GM12878 (cell line): ENCODE results near the gene APOA4. TPM values are rescaled to one million over a fixed set of nuclear protein-coding genes. Genes with fewer than 3 reads are reported as not detected.

Experiments
- BCL11A ChIP-seq: IDR thresholded peaks from 2 replicates; pipeline ENCODE4 v1.6.1; 2011; ENCODE audit warnings: low read depth, low read length
- FOS ChIP-seq: IDR thresholded peaks from 3 replicates; pipeline ENCODE4 v1.6.1; 2011; ENCODE audit warnings: borderline replicate concordance; ENCODE audit not compliant: insufficient read length; ENCODE audit errors: extremely low read depth
- HCFC1 ChIP-seq: fragments of 150-350 bp; IDR thresholded peaks from 2 replicates; pipeline ENCODE4 v1.6.1; 2014; ENCODE audit warnings: low read length
- HDAC2 ChIP-seq: fragments of 200-600 bp; sonication (generic); IDR thresholded peaks from 2 replicates; pipeline ENCODE4 v1.6.1; 2017
- JUNB ChIP-seq: IDR thresholded peaks from 2 replicates; pipeline ENCODE4 v1.6.1; 2016; ENCODE audit warnings: antibody characterized with exemption, mild to moderate bottlenecking
- KAT2A ChIP-seq: conservative IDR thresholded peaks from 2 replicates; pipeline ENCODE4 v1.6.1; 2011; ENCODE audit warnings: low read depth, low read length; ENCODE audit not compliant: control insufficient read depth
- MEF2A ChIP-seq: IDR thresholded peaks from 2 replicates; pipeline ENCODE4 v1.6.1; 2011; ENCODE audit warnings: low read depth, mild to moderate bottlenecking, low read length, moderate library complexity; ENCODE audit not compliant: insufficient read depth
- RB1 ChIP-seq: fragments of 450-650 bp; formaldehyde crosslinking; IDR thresholded peaks from 2 replicates; pipeline ENCODE4 v1.6.1; 2017; ENCODE audit warnings: mild to moderate bottlenecking, borderline replicate concordance
- RBBP5 ChIP-seq: fragments of 200-600 bp; sonication (generic); conservative IDR thresholded peaks from 2 replicates; pipeline ENCODE4 v1.6.1; 2016
- SMC3 ChIP-seq: IDR thresholded peaks from 2 replicates; pipeline ENCODE4 v1.6.1; 2011; ENCODE audit warnings: low read length, improper control_type of control experiment, borderline replicate concordance
- SREBF2 ChIP-seq: IDR thresholded peaks from 2 replicates; pipeline ENCODE4 v1.6.1; 2012; ENCODE audit warnings: mild to moderate bottlenecking, low read length
- SRF ChIP-seq, 2 experiments: IDR thresholded peaks; 2 replicates each; pipeline ENCODE4 v1.6.1; 2011; ENCODE audit warnings: low read depth in 2 of 2, low read length in 2 of 2, mild to moderate bottlenecking in 1 of 2, moderate library complexity in 1 of 2
- TARDBP ChIP-seq: IDR thresholded peaks from 2 replicates; pipeline ENCODE4 v1.6.1; 2016; ENCODE audit warnings: borderline replicate concordance
- TBL1XR1 ChIP-seq: IDR thresholded peaks from 2 replicates; pipeline ENCODE4 v1.6.1; 2012; ENCODE audit warnings: low read depth, low read length, improper control_type of control experiment
- polyA plus RNA-seq, 11 experiments: library from polyadenylated mRNA; depleted of rRNA in 4 of 11; unstranded in 6 of 11; stranded (reverse) in 5 of 11; fragments of >200 nt; fragmentation: Nextera tagmentation in 4 of 11; fragmentation: Illumina TruSeq in 1 of 11; extraction: Ambion mirVana in 4 of 11; extraction: Trizol in 1 of 11; gene quantifications; 1 replicate in 1 of 11; 2 replicates in 10 of 11; pipeline versions ENCODE4 v1.2.1 to v1.2.3, GENCODE V29; 2011 to 2016; ENCODE audit warnings: inconsistent platforms in 2 of 11, missing spikeins in 2 of 11, low read depth in 1 of 11
- total RNA-seq, 4 experiments: library from RNA; depleted of rRNA in 3 of 4; stranded (reverse); fragments of >200 nt in 3 of 4; fragmentation: Illumina TruSeq in 1 of 4; extraction: Trizol in 1 of 4; gene quantifications; 2 replicates each; pipeline versions ENCODE4 v1.2.1 to v1.2.3, GENCODE V29; 2013 to 2021
- TF ChIP-seq, protein P1 (sequence below): fragments of 450-650 bp; formaldehyde crosslinking; IDR thresholded peaks from 2 replicates; pipeline ENCODE4 v1.5.0; 2022; ENCODE audit warnings: mild to moderate bottlenecking, missing genetic modification characterization
- TF ChIP-seq, protein P2 (sequence below): fragments of 450-650 bp; IDR thresholded peaks from 2 replicates; pipeline ENCODE4 v1.6.1; 2018; ENCODE audit warnings: mild to moderate bottlenecking, low read depth, moderate library complexity; ENCODE audit not compliant: partially characterized antibody
- TF ChIP-seq, protein P3 (sequence below): IDR thresholded peaks from 2 replicates; pipeline ENCODE4 v1.6.1; 2011; ENCODE audit warnings: borderline replicate concordance, low read depth, mild to moderate bottlenecking, moderate library complexity, low read length; ENCODE audit not compliant: insufficient read depth, poor library complexity, severe bottlenecking
- TF ChIP-seq, protein P4 (sequence below): fragments of 450-650 bp; IDR thresholded peaks from 2 replicates; pipeline ENCODE4 v1.6.1; 2017; ENCODE audit warnings: mild to moderate bottlenecking, moderate library complexity

Gene APOA4
- total and polyA plus RNA-seq, 10 of the 15 experiments (the other 5 are each of a cell fraction or from before 2014, with no cell fraction given) = not detected

DNA sequence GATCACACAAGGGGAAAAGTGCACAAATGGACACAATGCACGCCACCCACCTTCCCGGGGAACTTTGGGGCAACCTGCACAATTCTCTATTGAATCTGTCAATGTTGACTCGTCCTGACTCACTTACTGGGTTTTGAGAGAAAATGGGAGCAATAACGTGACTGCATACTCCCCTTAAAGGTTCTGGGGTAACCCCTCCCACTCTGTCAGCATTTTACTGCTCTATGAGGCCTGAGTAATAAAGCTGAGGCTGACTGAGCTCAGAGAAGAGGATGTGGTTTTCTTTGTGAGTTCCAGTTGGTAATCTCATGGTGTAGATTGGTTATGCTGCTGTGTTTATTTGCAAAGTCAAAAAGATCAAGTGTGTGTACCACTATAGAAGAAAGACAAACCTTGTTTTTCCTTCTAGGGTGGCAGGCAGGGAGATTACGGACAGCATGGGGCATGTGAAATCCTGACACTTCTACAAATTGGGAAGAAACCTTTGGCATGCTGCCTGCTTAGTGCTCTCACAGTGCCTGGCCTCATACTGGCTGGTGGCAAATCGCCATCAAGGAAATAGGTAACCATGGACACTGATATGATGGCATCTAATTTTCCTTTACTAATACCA lies 30.5 kb upstream of the APOA4 start (continued):
- TF ChIP-seq, protein P1, sequence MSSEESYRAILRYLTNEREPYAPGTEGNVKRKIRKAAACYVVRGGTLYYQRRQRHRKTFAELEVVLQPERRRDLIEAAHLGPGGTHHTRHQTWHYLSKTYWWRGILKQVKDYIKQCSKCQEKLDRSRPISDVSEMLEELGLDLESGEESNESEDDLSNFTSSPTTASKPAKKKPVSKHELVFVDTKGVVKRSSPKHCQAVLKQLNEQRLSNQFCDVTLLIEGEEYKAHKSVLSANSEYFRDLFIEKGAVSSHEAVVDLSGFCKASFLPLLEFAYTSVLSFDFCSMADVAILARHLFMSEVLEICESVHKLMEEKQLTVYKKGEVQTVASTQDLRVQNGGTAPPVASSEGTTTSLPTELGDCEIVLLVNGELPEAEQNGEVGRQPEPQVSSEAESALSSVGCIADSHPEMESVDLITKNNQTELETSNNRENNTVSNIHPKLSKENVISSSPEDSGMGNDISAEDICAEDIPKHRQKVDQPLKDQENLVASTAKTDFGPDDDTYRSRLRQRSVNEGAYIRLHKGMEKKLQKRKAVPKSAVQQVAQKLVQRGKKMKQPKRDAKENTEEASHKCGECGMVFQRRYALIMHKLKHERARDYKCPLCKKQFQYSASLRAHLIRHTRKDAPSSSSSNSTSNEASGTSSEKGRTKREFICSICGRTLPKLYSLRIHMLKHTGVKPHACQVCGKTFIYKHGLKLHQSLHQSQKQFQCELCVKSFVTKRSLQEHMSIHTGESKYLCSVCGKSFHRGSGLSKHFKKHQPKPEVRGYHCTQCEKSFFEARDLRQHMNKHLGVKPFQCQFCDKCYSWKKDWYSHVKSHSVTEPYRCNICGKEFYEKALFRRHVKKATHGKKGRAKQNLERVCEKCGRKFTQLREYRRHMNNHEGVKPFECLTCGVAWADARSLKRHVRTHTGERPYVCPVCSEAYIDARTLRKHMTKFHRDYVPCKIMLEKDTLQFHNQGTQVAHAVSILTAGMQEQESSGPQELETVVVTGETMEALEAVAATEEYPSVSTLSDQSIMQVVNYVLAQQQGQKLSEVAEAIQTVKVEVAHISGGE (CRISPR knock-in tag) = no peak
- TF ChIP-seq, protein P2, sequence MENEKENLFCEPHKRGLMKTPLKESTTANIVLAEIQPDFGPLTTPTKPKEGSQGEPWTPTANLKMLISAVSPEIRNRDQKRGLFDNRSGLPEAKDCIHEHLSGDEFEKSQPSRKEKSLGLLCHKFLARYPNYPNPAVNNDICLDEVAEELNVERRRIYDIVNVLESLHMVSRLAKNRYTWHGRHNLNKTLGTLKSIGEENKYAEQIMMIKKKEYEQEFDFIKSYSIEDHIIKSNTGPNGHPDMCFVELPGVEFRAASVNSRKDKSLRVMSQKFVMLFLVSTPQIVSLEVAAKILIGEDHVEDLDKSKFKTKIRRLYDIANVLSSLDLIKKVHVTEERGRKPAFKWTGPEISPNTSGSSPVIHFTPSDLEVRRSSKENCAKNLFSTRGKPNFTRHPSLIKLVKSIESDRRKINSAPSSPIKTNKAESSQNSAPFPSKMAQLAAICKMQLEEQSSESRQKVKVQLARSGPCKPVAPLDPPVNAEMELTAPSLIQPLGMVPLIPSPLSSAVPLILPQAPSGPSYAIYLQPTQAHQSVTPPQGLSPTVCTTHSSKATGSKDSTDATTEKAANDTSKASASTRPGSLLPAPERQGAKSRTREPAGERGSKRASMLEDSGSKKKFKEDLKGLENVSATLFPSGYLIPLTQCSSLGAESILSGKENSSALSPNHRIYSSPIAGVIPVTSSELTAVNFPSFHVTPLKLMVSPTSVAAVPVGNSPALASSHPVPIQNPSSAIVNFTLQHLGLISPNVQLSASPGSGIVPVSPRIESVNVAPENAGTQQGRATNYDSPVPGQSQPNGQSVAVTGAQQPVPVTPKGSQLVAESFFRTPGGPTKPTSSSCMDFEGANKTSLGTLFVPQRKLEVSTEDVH = no peak
- no peak for TF ChIP-seq HCFC1
- TF ChIP-seq SRF (IDR thresholded peaks at IDR 0.05; ENCODE audit: low read depth in 2 of 2, low read length in 2 of 2) = no peak
- TF ChIP-seq TARDBP = no peak
- no peak for TF ChIP-seq SREBF2
- TF ChIP-seq HDAC2 = no peak
- TF ChIP-seq TBL1XR1 = 0 out of 2 replicates have a peak, but pooled peaks have one; percentile 26
- TF ChIP-seq KAT2A = no peak
- no peak for TF ChIP-seq FOS
- no peak for TF ChIP-seq RBBP5
- TF ChIP-seq, protein P3, sequence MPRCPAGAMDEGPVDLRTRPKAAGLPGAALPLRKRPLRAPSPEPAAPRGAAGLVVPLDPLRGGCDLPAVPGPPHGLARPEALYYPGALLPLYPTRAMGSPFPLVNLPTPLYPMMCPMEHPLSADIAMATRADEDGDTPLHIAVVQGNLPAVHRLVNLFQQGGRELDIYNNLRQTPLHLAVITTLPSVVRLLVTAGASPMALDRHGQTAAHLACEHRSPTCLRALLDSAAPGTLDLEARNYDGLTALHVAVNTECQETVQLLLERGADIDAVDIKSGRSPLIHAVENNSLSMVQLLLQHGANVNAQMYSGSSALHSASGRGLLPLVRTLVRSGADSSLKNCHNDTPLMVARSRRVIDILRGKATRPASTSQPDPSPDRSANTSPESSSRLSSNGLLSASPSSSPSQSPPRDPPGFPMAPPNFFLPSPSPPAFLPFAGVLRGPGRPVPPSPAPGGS = peak; percentile 61
- TF ChIP-seq JUNB = peak; percentile 49
- TF ChIP-seq, protein P4, sequence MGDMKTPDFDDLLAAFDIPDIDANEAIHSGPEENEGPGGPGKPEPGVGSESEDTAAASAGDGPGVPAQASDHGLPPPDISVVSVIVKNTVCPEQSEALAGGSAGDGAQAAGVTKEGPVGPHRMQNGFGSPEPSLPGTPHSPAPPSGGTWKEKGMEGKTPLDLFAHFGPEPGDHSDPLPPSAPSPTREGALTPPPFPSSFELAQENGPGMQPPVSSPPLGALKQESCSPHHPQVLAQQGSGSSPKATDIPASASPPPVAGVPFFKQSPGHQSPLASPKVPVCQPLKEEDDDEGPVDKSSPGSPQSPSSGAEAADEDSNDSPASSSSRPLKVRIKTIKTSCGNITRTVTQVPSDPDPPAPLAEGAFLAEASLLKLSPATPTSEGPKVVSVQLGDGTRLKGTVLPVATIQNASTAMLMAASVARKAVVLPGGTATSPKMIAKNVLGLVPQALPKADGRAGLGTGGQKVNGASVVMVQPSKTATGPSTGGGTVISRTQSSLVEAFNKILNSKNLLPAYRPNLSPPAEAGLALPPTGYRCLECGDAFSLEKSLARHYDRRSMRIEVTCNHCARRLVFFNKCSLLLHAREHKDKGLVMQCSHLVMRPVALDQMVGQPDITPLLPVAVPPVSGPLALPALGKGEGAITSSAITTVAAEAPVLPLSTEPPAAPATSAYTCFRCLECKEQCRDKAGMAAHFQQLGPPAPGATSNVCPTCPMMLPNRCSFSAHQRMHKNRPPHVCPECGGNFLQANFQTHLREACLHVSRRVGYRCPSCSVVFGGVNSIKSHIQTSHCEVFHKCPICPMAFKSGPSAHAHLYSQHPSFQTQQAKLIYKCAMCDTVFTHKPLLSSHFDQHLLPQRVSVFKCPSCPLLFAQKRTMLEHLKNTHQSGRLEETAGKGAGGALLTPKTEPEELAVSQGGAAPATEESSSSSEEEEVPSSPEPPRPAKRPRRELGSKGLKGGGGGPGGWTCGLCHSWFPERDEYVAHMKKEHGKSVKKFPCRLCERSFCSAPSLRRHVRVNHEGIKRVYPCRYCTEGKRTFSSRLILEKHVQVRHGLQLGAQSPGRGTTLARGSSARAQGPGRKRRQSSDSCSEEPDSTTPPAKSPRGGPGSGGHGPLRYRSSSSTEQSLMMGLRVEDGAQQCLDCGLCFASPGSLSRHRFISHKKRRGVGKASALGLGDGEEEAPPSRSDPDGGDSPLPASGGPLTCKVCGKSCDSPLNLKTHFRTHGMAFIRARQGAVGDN = peak; percentile 61
- TF ChIP-seq SMC3 = peak; percentile 30; the same call in 1 of the 2 replicates
- no peak for TF ChIP-seq RB1
- no peak for TF ChIP-seq MEF2A
- TF ChIP-seq BCL11A = 0 out of 2 replicates have a peak, but pooled peaks have one; percentile 17
